ENCODE data around the gene SLFN5. TPM values are rescaled to one million over a fixed set of nuclear protein-coding genes. Genes with fewer than 3 reads are reported as not detected.

SLFN5 gene
- 1.4 and 1.9 TPM in 2 replicates for polyA plus RNA-seq (2012; rRNA removed)
- polyA plus RNA-seq (2012; cell fraction: cytosol; rRNA removed), result 1.7 and 1.9 TPM in 2 replicates
- 1.0 and 2.0 TPM in 2 replicates for polyA plus RNA-seq (2012; cell fraction: nucleus; rRNA removed)

- no peaks in the 10 kb centered on the region for H3K9me2 ChIP-seq
- H4K20me1 ChIP-seq (ENCODE audit: insufficient read depth), result no peaks in the 10 kb centered on the region; the same call in 1 of the 2 replicates
- peak; percentile 56 for DNase-seq
- peak within 1 kb of the TSS; percentile 64 to 99 for H3K4me3 ChIP-seq (ENCODE audit: low read depth in 2 of 2, low read length in 1 of 2)
- H3K4me2 ChIP-seq, result peak within 1 kb of the TSS; percentile 94
- no peaks in the 10 kb centered on the region for H3K9me3 ChIP-seq
- peaks cover 25% of the 10 kb centered on the region for H3F3A ChIP-seq (replicated peaks; ENCODE audit: insufficient read depth)
- peaks cover 11% of the 10 kb centered on the region for H3K79me2 ChIP-seq (ENCODE audit: insufficient read depth)
- POLR2A ChIA-PET, result no interaction called here
- H3K9ac ChIP-seq, result peak within 1 kb of the TSS; percentile 95
- H3K27me3 ChIP-seq (ENCODE audit: insufficient read depth), result no peaks in the 10 kb centered on the region
- peaks cover 0 to 6% of the 10 kb centered on the region in 2 experiments for H3K36me3 ChIP-seq (replicated peaks in 1 of 2; ENCODE audit: control insufficient read depth in 1 of 2, insufficient read depth in 2 of 2, low read length in 1 of 2)
- peak within 1 kb of the TSS; percentile 29 to 99 for H3K27ac ChIP-seq (ENCODE audit: low read depth in 2 of 2, low read length in 1 of 2)
- CTCF ChIA-PET, result no interaction called here
- H3K4me1 ChIP-seq (ENCODE audit: control insufficient read depth in 1 of 2, insufficient read depth in 2 of 2, low read depth in 1 of 2, low read length in 1 of 2), result peaks cover 0 to 11% of the 10 kb centered on the region in 2 experiments; a peak in 1 of 4 replicates
- WGBS (ENCODE audit: low lambda C conversion rate), result under 1% methylated on average over 34 of the region's 44 CpGs
- H2AFZ ChIP-seq (ENCODE audit: low read depth), result peak within 1 kb of the TSS; percentile 98; the same call in 1 of the 2 replicates
- TF ChIP-seq SIN3A (IDR thresholded peaks at IDR 0.05; ENCODE audit: borderline replicate concordance, low read depth, low read length) (peak; percentile 60; the same call in 1 of the 2 replicates), TEAD4 (IDR thresholded peaks at IDR 0.05; ENCODE audit: borderline replicate concordance, insufficient read depth) (no peak), MXI1 (IDR thresholded peaks at IDR 0.05; ENCODE audit: low read depth, low read length) (no peak), GATA2 (CRISPR knock-in tag; IDR thresholded peaks at IDR 0.05) (no peak), TAF1 (IDR thresholded peaks at IDR 0.05; ENCODE audit: borderline replicate concordance, low read depth, low read length) (peak; percentile 79), CHD2 (IDR thresholded peaks at IDR 0.05; ENCODE audit: low read length, partially characterized antibody) (no peak), RFX5 (IDR thresholded peaks at IDR 0.05; ENCODE audit: low read length) (no peak), RCOR1 (IDR thresholded peaks at IDR 0.05; ENCODE audit: low read length) (no peak), ELF1 (IDR thresholded peaks at IDR 0.05) (peak; percentile 68), RXRA (IDR thresholded peaks at IDR 0.05; ENCODE audit: borderline replicate concordance, low read depth) (no peak), NRF1 (IDR thresholded peaks at IDR 0.05; ENCODE audit: low read depth, low read length) (no peak), RAD21 (IDR thresholded peaks at IDR 0.05; ENCODE audit: low read length) (no peak), MAX (IDR thresholded peaks at IDR 0.05; ENCODE audit: low read depth) (no peak), REST (IDR thresholded peaks at IDR 0.05; ENCODE audit: low read depth, low read length) (no peak), YY1 (IDR thresholded peaks at IDR 0.05; ENCODE audit: low read depth) (no peak), EZH2phosphoT487 (IDR thresholded peaks at IDR 0.05; ENCODE audit: borderline replicate concordance, low read depth) (no peak), FOSL2 (IDR thresholded peaks at IDR 0.05; ENCODE audit: borderline replicate concordance, low read depth) (no peak), NFIC (IDR thresholded peaks at IDR 0.05; ENCODE audit: borderline replicate concordance) (no peak), TCF12 (IDR thresholded peaks at IDR 0.05) (no peak), GABPA (IDR thresholded peaks at IDR 0.05; ENCODE audit: low read depth) (peak; percentile 73), POLR2AphosphoS5 (IDR thresholded peaks at IDR 0.05; ENCODE audit: low read depth, low read length) (peak; percentile 89)
- TF ChIP-seq, protein P1, sequence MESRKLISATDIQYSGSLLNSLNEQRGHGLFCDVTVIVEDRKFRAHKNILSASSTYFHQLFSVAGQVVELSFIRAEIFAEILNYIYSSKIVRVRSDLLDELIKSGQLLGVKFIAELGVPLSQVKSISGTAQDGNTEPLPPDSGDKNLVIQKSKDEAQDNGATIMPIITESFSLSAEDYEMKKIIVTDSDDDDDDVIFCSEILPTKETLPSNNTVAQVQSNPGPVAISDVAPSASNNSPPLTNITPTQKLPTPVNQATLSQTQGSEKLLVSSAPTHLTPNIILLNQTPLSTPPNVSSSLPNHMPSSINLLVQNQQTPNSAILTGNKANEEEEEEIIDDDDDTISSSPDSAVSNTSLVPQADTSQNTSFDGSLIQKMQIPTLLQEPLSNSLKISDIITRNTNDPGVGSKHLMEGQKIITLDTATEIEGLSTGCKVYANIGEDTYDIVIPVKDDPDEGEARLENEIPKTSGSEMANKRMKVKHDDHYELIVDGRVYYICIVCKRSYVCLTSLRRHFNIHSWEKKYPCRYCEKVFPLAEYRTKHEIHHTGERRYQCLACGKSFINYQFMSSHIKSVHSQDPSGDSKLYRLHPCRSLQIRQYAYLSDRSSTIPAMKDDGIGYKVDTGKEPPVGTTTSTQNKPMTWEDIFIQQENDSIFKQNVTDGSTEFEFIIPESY (IDR thresholded peaks at IDR 0.05; ENCODE audit: borderline replicate concordance, low read depth), result no peak
- TF ChIP-seq, protein P2, sequence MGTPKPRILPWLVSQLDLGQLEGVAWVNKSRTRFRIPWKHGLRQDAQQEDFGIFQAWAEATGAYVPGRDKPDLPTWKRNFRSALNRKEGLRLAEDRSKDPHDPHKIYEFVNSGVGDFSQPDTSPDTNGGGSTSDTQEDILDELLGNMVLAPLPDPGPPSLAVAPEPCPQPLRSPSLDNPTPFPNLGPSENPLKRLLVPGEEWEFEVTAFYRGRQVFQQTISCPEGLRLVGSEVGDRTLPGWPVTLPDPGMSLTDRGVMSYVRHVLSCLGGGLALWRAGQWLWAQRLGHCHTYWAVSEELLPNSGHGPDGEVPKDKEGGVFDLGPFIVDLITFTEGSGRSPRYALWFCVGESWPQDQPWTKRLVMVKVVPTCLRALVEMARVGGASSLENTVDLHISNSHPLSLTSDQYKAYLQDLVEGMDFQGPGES (IDR thresholded peaks at IDR 0.05; ENCODE audit: low read depth, low read length), result no peak
- TF ChIP-seq, protein P3, sequence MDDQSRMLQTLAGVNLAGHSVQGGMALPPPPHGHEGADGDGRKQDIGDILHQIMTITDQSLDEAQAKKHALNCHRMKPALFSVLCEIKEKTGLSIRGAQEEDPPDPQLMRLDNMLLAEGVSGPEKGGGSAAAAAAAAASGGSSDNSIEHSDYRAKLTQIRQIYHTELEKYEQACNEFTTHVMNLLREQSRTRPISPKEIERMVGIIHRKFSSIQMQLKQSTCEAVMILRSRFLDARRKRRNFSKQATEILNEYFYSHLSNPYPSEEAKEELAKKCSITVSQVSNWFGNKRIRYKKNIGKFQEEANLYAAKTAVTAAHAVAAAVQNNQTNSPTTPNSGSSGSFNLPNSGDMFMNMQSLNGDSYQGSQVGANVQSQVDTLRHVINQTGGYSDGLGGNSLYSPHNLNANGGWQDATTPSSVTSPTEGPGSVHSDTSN (IDR thresholded peaks at IDR 0.05), result peak; percentile 99
These were observed at the start of gene SLFN5 for GRCh38 chr17:35242805-35243560. SLFN5 (plus strand) TSS chr17:35243072; CDS start chr17:35258691, 15,619 bp downstream.

Data from SK-N-SH (cell line).